Skeletal muscle satellite cell (primary cell): ENCODE measurements around the gene ZMYND8.
"Not testable (repeated sequence)": the region's sequence is repeated elsewhere in the genome, so short reads cannot be mapped to it uniquely, and the experiment has no call there.

ENCODE experiments used
- H3K27me3 ChIP-seq: 2 replicates; pipeline ENCODE4 v1.7.0; 2013; ENCODE audit warnings: low read length; ENCODE audit not compliant: control insufficient read depth, insufficient read depth
- H3K36me3 ChIP-seq: 2 replicates; pipeline ENCODE4 v1.7.0; 2013; ENCODE audit warnings: mild to moderate bottlenecking, control low read depth, low read length; ENCODE audit not compliant: insufficient read depth
- H3K4me1 ChIP-seq: 2 replicates; pipeline ENCODE4 v1.7.0; 2013; ENCODE audit warnings: low read length; ENCODE audit not compliant: control insufficient read depth, insufficient read depth
- H3K4me2 ChIP-seq: 2 replicates; pipeline ENCODE4 v1.7.0; 2013; ENCODE audit warnings: mild to moderate bottlenecking, low read length
- H3K4me3 ChIP-seq: 2 replicates; pipeline ENCODE4 v1.7.0; 2013; ENCODE audit warnings: low read length
- H3K9ac ChIP-seq: 2 replicates; pipeline ENCODE4 v1.7.0; 2013; ENCODE audit warnings: mild to moderate bottlenecking, low read depth, low read length, moderate library complexity
- H3K9me3 ChIP-seq: replicated peaks from 2 replicates; pipeline ENCODE4 v1.7.0; 2013; ENCODE audit warnings: mild to moderate bottlenecking, control low read depth, low read length

ZMYND8 gene

DNA sequence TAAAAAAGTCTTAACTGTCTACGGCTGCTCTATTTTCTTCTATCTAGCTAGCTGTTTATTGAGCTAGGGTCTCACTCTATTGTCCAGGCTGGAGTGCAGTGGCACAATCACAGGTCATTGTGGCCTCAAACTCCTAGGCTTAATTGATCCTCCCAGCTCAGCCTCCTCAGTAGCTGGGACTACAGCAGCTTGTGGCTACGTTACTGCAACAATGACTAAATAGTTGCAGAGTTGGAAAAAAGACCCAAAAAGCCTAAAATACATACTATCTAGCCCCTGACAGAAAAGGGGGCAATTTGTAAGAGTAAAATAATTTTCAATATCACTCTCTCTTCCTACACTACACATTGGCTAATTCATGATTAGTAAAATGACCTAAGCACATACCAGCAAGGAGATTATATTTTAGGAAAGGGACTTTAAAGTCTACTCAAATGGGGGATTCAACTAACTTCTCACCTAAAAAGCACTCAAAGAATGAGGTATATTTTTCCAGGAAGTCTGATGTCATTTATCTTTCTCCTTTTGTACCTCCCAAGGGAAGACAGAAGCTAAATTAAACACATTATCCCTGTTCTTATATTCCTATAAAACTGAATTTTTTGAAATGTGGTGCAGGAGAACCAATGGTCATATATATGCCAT, 82.8 kb downstream of the ZMYND8 start:
- Histone ChIP-seq H3K4me1 (peaks cover 67% of the 10 kb centered on the region), H3K4me2 (peak overlapping the region; percentile 67), H3K36me3 (peaks cover 44% of the 10 kb centered on the region), H3K27me3 (no peaks in the 10 kb centered on the region), H3K9ac (peak overlapping the region; percentile 69), H3K9me3 (no peaks in the 10 kb centered on the region), H3K4me3 (peak overlapping the region; percentile 39)

DNA sequence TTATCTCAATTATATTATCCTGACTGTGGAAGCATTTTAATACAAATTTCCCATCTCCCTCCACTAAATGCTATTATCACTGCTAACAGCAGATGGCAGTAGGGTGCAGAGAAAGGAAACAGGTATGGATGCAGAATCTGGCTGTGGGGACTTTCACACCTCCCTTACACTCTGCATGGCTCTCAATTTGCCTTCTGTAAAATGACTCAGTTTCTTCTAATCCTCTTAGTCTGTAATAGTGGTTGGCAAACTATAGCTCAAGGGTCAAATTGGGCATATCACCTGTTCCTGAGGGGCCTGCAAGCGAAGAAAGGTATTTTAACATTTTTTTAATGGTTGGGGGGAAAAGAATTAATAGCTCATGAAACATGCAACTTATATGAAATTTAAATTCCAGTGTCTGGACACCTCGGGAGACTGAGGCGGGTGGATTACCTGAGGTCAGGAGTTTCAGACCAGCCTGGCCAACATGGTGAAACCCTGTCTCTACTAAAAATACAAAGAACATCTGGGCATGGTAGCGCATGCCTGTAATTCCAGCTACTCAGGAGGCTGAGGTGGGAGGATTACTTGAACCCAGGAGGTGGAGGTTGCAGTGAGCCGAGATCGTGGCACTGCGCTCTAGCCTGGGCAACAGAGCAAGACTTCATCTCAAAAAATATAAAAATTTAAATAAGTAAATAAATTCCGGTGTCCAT, 83.5 kb downstream of the ZMYND8 start:
- H3K9me3 ChIP-seq, result no peaks in the 10 kb centered on the region
- H3K4me2 ChIP-seq, result no peak overlapping the region
- H3K27me3 ChIP-seq, result no peaks in the 10 kb centered on the region
- no peak overlapping the region for H3K4me3 ChIP-seq
- peak overlapping the region; percentile 69 for H3K9ac ChIP-seq
- H3K4me1 ChIP-seq, result peaks cover 60% of the 10 kb centered on the region
- H3K36me3 ChIP-seq, result peaks cover 37% of the 10 kb centered on the region

DNA sequence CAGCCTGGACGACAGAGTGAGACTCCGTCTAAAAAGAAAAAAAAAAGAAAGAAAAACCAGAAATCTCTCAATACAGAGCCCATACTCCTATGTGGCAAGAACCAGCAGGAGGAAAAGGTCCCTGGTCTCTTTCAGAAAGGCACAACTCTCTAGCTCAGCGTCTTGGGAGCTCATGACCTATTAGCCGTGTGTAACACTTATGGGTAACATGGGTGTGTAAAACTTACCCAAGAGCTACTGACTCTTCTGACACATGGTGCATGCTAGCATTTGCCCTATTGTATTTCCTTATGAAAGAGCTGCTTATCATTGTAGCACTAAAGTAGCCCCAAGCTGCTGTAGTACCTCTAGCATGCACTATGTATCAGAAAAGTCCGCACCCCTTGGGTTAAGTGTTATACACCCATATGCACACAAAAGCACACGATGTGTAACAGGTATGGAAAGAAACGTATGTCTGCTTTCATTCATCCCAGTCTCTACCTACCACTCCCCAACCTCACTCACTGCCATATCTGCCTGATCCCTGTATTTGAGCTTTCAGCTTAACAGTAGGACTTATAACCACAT, 85.4 kb downstream of the ZMYND8 start:
- Histone ChIP-seq H3K4me1 (peaks cover 41% of the 10 kb centered on the region), H3K9me3 (no peaks in the 10 kb centered on the region), H3K9ac (no peak overlapping the region), H3K27me3 (no peaks in the 10 kb centered on the region), H3K36me3 (peaks cover 45% of the 10 kb centered on the region), H3K4me2 (no peak overlapping the region), H3K4me3 (no peak overlapping the region)

- peaks cover 26% of the 10 kb centered on the region for H3K4me1 ChIP-seq
- H3K27me3 ChIP-seq, result no peaks in the 10 kb centered on the region
- H3K4me2 ChIP-seq, result no peak overlapping the region
- H3K36me3 ChIP-seq, result peaks cover 38% of the 10 kb centered on the region
- H3K9me3 ChIP-seq, result no peaks in the 10 kb centered on the region
- no peak overlapping the region for H3K9ac ChIP-seq
- no peak overlapping the region for H3K4me3 ChIP-seq
Observed at GRCh38 chr20:47269309-47270165, 87.0 kb downstream of the ZMYND8 start.

DNA sequence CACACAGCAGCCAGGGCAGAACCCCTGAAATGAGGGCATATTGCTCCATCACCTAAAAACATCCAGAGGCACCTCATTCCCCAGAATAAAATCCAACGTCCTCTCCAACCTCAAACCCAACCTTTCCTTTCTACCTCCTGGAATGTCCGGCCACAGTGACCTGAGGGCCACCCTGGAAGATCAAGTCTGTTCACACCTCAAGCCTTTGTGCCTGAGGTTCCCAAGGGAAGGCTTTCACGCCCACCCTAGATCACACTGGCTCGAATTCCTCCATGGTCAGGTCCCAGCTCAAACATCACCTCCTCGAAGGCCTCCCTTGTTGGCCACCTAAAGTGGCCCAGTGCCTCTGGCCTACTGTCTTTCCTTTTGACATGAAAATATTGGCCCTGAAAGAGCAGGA, 88.9 kb downstream of the ZMYND8 start:
- H3K4me2 ChIP-seq, result no peak overlapping the region
- H3K4me1 ChIP-seq, result peaks cover 18% of the 10 kb centered on the region
- H3K36me3 ChIP-seq, result peaks cover 52% of the 10 kb centered on the region
- no peak overlapping the region for H3K4me3 ChIP-seq
- no peak overlapping the region for H3K9ac ChIP-seq
- no peaks in the 10 kb centered on the region for H3K9me3 ChIP-seq
- H3K27me3 ChIP-seq, result no peaks in the 10 kb centered on the region

DNA sequence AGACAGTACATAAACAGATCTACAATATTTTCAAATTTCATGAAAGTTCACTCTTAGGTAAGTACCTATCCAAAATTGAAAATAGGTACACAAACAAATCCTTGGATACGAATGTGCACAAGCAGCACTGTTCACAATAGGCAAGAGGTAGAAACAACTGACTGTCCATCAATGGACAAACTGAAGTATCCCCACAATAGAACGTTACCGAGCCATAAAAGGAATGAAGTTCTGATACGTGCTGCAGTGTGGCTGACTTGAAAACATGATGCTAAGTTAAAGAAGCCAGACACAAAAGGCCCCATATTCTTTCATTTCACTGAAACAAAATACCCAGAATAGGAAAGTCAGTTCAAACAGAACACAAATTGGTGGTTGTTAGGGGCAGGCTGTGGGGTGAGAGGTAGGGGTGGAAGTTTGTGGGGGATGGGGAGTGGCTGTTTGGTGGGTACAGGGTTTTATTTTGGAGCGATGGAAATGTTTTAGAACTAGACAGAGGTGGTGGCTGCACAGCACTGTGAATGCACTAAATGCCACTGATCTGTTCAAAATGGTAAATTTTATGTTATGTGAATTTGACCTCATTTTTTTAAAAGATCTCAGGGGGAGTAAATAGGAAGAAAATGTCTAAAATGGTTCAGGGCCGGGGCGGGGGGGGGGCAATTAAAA, 89.5 kb downstream of the ZMYND8 start:
- Histone ChIP-seq H3K27me3 (no peaks in the 10 kb centered on the region), H3K4me1 (peaks cover 15% of the 10 kb centered on the region), H3K36me3 (peaks cover 55% of the 10 kb centered on the region), H3K9me3 (no peaks in the 10 kb centered on the region), H3K4me3 (no peak overlapping the region), H3K9ac (no peak overlapping the region), H3K4me2 (no peak overlapping the region)

DNA sequence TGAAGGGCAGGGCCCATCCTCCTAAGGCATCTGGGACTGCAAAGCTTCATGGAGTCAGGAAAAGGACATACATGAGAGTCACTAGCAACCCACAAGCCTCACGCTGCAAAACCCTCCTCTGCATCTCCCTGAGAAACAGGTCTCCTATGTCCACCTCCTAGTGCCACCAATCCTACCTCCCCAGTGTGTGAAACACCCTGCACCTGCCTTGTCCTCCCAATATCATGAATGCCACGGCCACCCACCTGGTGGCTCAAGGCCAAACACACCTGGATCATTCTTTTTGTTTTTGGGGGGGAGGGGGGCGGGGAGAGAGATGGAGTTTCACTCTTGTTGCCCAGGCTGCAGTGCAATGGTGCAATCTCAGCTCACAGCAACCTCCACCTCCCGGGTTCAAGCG, 90.5 kb downstream of the ZMYND8 start:
- Histone ChIP-seq H3K4me2 (no peak overlapping the region), H3K4me3 (no peak overlapping the region), H3K36me3 (peaks cover 56% of the 10 kb centered on the region), H3K9ac (no peak overlapping the region), H3K4me1 (peaks cover 15% of the 10 kb centered on the region), H3K9me3 (no peaks in the 10 kb centered on the region), H3K27me3 (no peaks in the 10 kb centered on the region)

GRCh38 chr20:47265214-47265613, 91.3 kb downstream of the ZMYND8 start:
- H3K9me3 ChIP-seq, result no peaks in the 10 kb centered on the region
- peaks cover 15% of the 10 kb centered on the region for H3K4me1 ChIP-seq
- no peak overlapping the region for H3K4me3 ChIP-seq
- no peak overlapping the region for H3K9ac ChIP-seq
- H3K27me3 ChIP-seq, result no peaks in the 10 kb centered on the region
- peaks cover 62% of the 10 kb centered on the region for H3K36me3 ChIP-seq
- no peak overlapping the region for H3K4me2 ChIP-seq

DNA sequence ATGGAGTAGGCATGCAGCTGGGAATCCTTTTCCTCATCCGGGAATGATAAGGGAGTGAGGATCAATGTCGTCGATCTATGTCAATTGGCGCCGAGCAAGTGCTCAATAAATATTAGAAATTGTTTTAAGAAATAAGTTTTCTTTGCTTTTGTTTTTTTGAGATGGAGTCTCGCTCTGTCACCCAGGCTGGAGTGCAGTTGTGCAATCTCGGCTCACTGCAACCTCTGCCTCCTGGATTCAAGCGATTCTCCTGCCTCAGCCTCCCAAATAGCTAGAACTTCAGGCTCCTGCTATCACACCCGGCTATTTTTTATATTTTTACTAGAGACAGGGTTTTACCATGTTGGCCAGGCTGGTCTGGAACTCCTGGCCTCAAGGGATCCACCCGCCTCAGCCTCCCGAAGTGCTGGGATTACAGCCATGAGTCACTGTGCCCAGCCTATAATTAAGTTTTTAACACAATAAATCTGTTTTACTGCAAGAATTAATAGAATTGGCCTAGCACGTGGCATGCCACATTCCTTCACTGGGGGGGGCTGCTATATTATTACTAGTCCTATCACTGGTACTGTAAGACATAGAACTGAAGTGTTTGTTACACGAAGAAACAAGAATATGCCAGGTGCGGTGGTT, 92.2 kb downstream of the ZMYND8 start:
- Histone ChIP-seq H3K36me3 (peaks cover 62% of the 10 kb centered on the region), H3K9ac (peak overlapping the region; percentile 21), H3K4me1 (peaks cover 16% of the 10 kb centered on the region)
- not testable (repeated sequence) for H3K27me3 ChIP-seq, H3K4me3 ChIP-seq, H3K4me2 ChIP-seq, H3K9me3 ChIP-seq

GRCh38 chr20:47263465-47264084, 92.9 kb downstream of the ZMYND8 start:
- Histone ChIP-seq H3K4me3 (no peak overlapping the region), H3K9me3 (no peaks in the 10 kb centered on the region), H3K4me1 (peaks cover 21% of the 10 kb centered on the region), H3K9ac (peak overlapping the region; percentile 21), H3K27me3 (no peaks in the 10 kb centered on the region), H3K4me2 (no peak overlapping the region), H3K36me3 (peaks cover 67% of the 10 kb centered on the region)
